Common myeloid progenitor, CD34-positive (primary cell): ENCODE measurements around the gene CEP250. TPM values are rescaled to one million over a fixed set of nuclear protein-coding genes. Genes with fewer than 3 reads are reported as not detected.
A peak's percentile ranks its signal among the peaks of the same experiment; 100 is the strongest.

Experiments
- CTCF ChIA-PET: fragments of 350-600 bp; sonication (Branson Sonifier 250); formaldehyde crosslinking; loops from one replicate; lab custom pipeline; 2021; ENCODE audit warnings: antibody characterized with exemption; lab: Charles Lee
- POLR2A ChIA-PET: fragments of 350-600 bp; sonication (Branson Sonifier 250); formaldehyde crosslinking; loops from one replicate; lab custom pipeline; 2021; ENCODE audit warnings: antibody characterized with exemption; lab: Charles Lee
- DNase-seq, 3 donors: peaks; one replicate each; pipeline versions ENCODE4 v3.0.0 to v3.0.0-alpha.2; 2013
- H3K27ac ChIP-seq, 2 experiments: 1 replicate in 1 of 2; 2 replicates in 1 of 2; pipeline ENCODE4 v1.7.0; 2013; ENCODE audit warnings: inconsistent platforms in 2 of 2, low read length in 2 of 2, mild to moderate bottlenecking in 2 of 2, low read depth in 1 of 2, moderate library complexity in 1 of 2; ENCODE audit not compliant: severe bottlenecking in 2 of 2, insufficient read depth in 1 of 2, poor library complexity in 1 of 2
- H3K27me3 ChIP-seq, 5 experiments: replicated peaks in 2 of 5; 1 replicate in 3 of 5; 2 replicates in 2 of 5; pipeline versions ENCODE4 v1.6.1 to v1.7.0; 2013; ENCODE audit warnings: low read length in 4 of 5, mild to moderate bottlenecking in 2 of 5, moderate library complexity in 2 of 5, inconsistent platforms in 1 of 5; ENCODE audit not compliant: insufficient read depth in 5 of 5, control insufficient read depth in 4 of 5
- H3K36me3 ChIP-seq, 4 experiments: 1 replicate in 2 of 4; 2 replicates in 2 of 4; pipeline versions ENCODE4 v1.6.1 to v1.7.0; 2013; ENCODE audit warnings: low read length in 3 of 4, control low read depth in 1 of 4, mild to moderate bottlenecking in 1 of 4; ENCODE audit not compliant: control insufficient read depth in 4 of 4, insufficient read depth in 4 of 4
- H3K4me1 ChIP-seq, 4 experiments: 1 replicate in 3 of 4; 2 replicates in 1 of 4; pipeline versions ENCODE4 v1.6.1 to v1.7.1; 2013; ENCODE audit warnings: low read length in 3 of 4, mild to moderate bottlenecking in 3 of 4, control low read depth in 1 of 4, inconsistent platforms in 1 of 4, moderate library complexity in 1 of 4; ENCODE audit not compliant: control insufficient read depth in 4 of 4, insufficient read depth in 4 of 4; ENCODE audit errors: control extremely low read depth in 1 of 4
- H3K4me3 ChIP-seq, 7 experiments: 1 replicate in 4 of 7; 2 replicates in 3 of 7; pipeline versions ENCODE4 v1.5.1 to v1.7.0; 2013; ENCODE audit warnings: mild to moderate bottlenecking in 7 of 7, low read length in 6 of 7, moderate library complexity in 6 of 7, inconsistent platforms in 2 of 7, low read depth in 2 of 7, control low read depth in 1 of 7; ENCODE audit not compliant: insufficient read depth in 4 of 7, control insufficient read depth in 1 of 7; ENCODE audit errors: extremely low read depth in 1 of 7
- H3K9me3 ChIP-seq, 5 experiments: 1 replicate in 4 of 5; 2 replicates in 1 of 5; pipeline versions ENCODE4 v1.6.1 to v1.7.1; 2013; ENCODE audit warnings: low read length in 4 of 5, mild to moderate bottlenecking in 2 of 5, inconsistent platforms in 1 of 5, low read depth in 1 of 5, moderate library complexity in 1 of 5; ENCODE audit not compliant: control insufficient read depth in 4 of 5, insufficient read depth in 2 of 5; ENCODE audit errors: control extremely low read depth in 1 of 5
- WGBS: methylation state at CpG from one replicate; pipeline ENCODE4 v1.1.5; 2013; ENCODE audit not compliant: insufficient coverage; 5-methylcytosine and 5-hydroxymethylcytosine counted together
- polyA plus RNA-seq: library from polyadenylated mRNA; unstranded; fragments of 120-200 nt; gene quantifications from one replicate; pipeline ENCODE4 v1.2.1, GENCODE V29; 2013

Gene CEP250, protein sequence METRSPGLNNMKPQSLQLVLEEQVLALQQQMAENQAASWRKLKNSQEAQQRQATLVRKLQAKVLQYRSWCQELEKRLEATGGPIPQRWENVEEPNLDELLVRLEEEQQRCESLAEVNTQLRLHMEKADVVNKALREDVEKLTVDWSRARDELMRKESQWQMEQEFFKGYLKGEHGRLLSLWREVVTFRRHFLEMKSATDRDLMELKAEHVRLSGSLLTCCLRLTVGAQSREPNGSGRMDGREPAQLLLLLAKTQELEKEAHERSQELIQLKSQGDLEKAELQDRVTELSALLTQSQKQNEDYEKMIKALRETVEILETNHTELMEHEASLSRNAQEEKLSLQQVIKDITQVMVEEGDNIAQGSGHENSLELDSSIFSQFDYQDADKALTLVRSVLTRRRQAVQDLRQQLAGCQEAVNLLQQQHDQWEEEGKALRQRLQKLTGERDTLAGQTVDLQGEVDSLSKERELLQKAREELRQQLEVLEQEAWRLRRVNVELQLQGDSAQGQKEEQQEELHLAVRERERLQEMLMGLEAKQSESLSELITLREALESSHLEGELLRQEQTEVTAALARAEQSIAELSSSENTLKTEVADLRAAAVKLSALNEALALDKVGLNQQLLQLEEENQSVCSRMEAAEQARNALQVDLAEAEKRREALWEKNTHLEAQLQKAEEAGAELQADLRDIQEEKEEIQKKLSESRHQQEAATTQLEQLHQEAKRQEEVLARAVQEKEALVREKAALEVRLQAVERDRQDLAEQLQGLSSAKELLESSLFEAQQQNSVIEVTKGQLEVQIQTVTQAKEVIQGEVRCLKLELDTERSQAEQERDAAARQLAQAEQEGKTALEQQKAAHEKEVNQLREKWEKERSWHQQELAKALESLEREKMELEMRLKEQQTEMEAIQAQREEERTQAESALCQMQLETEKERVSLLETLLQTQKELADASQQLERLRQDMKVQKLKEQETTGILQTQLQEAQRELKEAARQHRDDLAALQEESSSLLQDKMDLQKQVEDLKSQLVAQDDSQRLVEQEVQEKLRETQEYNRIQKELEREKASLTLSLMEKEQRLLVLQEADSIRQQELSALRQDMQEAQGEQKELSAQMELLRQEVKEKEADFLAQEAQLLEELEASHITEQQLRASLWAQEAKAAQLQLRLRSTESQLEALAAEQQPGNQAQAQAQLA (N-terminal part only)
- 25.1 TPM for polyA plus RNA-seq

DNA sequence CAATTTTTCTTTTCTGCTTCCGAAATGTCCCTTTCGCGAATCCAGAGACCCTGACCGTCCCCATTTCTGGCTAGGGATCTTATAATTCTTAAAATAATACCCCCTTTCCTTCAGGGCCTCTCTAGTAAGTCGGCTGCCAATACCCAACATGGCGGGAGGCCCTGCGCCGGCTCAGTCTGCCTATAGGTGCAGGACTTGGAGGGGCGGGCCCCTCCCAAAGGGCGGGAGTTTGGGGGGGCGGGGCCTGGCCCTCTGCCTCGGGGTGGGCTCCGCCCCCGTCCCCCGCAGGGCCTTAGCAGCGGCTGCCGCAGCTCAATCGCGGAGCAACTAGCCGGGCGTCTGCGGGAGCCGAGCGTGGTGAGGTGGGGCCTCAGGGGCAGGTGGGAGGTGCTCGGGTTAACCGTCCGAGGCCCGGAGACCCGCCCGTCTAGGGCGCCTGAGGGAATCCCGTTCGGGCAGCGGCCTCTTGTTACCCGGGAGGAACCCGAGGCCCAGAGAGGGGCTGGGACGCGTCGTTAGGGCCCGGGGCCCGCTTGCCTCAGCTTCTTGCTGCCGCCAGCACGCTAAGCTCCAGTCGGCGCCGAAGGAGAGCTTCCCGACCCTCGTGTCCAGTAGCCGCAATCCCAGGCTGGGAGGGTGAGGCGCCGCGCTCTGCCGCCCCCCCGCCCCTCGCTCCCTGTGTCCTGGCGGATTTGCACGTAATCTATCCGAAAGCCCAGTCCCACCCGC is at the start of gene CEP250:
Gene CEP250, plus strand, starts transcription at position 718 of the 729 bp plus-strand sequence. CDS start 6,770 bp downstream, outside the sequence.
- WGBS: under 1% methylated on average over 50 of the region's 59 CpGs
- Histone ChIP-seq H3K27me3 (no peaks in the 10 kb centered on the region), H3K36me3 (peaks cover 2 to 5% (median 3%) of the 10 kb centered on the region in 4 experiments), H3K4me1 (peaks cover 0 to 20% (median 8%) of the 10 kb centered on the region in 4 experiments), H3K27ac (peak within 1 kb of the TSS; percentile 99 to 100), H3K4me3 (peak within 1 kb of the TSS; percentile 77 to 97 (median 87)), H3K9me3 (no peaks in the 10 kb centered on the region)
- POLR2A ChIA-PET: interaction anchor here (0.6 to 0.9 kb wide), 3 partner anchors 177 to 522 kb away, joined by 3 to 5 read pairs (median 4); partner anchors contain the start of gene MMP24OS
- CTCF ChIA-PET: interaction anchor here (0.6 to 1.7 kb wide), 5 partner anchors 9 to 166 kb away, joined by 3 to 10 read pairs (median 4); no protein-coding TSS in a partner anchor
- peak; percentile 93 to 97 (median 96) for DNase-seq

DNA sequence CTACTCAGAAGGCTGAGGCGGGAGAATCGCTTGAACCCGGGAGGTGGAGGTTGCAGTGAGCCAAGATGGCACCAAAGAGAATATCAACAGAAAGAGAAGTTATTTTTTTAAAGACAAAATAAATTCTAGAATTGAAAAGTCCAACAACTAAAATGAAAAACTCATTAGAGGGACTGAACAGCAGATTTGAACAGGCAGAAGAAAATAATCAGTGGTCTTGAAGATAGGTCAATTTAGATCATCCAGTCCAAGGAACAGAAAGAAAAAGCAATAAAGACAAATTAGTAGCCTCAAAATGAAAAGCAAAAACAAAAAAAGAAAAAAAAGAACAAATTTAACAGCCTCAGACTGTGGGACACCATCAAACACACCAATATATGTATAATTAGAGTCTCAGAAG is 49.6 kb upstream of the CEP250 start:
- CTCF ChIA-PET: no interaction called here

DNA sequence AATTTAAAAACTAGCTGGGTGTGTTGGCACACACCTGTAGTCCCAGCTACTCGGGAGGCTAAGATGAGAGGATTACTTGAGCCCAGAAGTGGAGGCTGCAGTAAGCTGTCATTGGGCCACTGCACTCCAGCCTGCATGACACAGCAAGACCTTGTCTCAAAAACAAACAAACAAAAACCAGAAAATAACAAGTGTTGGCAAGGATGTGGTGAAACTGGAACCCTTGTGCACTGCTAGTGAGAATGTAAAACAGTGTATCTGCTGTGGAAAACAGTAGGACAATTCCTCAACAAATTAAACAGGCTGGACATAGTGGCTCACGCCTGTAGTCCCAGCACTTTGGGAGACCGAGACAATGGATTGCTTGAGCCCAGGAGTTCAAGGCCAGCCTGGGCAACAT is 47.1 kb upstream of the CEP250 start:
- Histone ChIP-seq H3K27me3 (no peaks in the 10 kb centered on the region), H3K9me3 (peaks cover 0 to 24% (median 8%) of the 10 kb centered on the region in 5 experiments), H3K27ac (no peak overlapping the region), H3K4me3 (no peak overlapping the region), H3K4me1 (peaks cover 9 to 13% (median 12%) of the 10 kb centered on the region in 4 experiments), H3K36me3 (peaks cover 14 to 37% (median 24%) of the 10 kb centered on the region in 4 experiments)
- CTCF ChIA-PET: interaction anchor here (0.8 kb wide), 1 partner anchor 31 kb away, joined by 3 read pairs; no protein-coding TSS in a partner anchor
- POLR2A ChIA-PET: no interaction called here
- WGBS: 100% methylated on average over 1 of the region's 3 CpGs
- DNase-seq: no peak

More for the DNA sequence above, 49.6 kb upstream of the CEP250 start:
- peaks cover 0 to 24% (median 8%) of the 10 kb centered on the region in 5 experiments for H3K9me3 ChIP-seq
- peaks cover under 1 to 5% (median 2%) of the 10 kb centered on the region in 4 experiments for H3K4me1 ChIP-seq
- peaks cover 14 to 38% (median 24%) of the 10 kb centered on the region in 4 experiments for H3K36me3 ChIP-seq
- no peak overlapping the region for H3K27ac ChIP-seq
- no CpG with 5 or more reads among the region's 3 CpGs for WGBS
- H3K4me3 ChIP-seq: no peak overlapping the region
- no peaks in the 10 kb centered on the region for H3K27me3 ChIP-seq
- POLR2A ChIA-PET: no interaction called here
- no peak for DNase-seq

DNA sequence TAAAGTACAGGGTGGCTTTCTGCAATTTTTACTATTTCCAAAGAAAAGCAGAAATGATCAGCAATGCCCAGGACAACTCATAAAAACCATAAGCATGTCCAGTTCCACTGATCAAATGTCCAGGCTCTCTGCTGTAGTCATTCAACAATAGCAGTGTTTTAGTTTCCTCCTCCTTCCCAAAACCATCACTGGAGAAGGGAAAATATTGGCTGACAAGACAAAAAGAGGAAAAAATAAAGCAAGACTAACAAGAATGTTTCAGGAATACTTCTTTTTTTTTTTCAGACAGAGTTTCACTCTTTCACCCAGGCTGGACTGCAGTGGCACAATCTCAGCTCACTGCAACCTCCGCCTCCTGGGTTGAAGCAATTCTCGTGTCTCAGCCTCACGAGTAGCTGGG is 45.9 kb upstream of the CEP250 start:
- ChIA-PET POLR2A (no interaction called here), CTCF (no interaction called here)
- H3K27ac ChIP-seq: no peak overlapping the region
- peaks cover 0 to 24% (median 8%) of the 10 kb centered on the region in 5 experiments for H3K9me3 ChIP-seq
- peaks cover 14 to 35% (median 24%) of the 10 kb centered on the region in 4 experiments for H3K36me3 ChIP-seq
- no peak overlapping the region for H3K4me3 ChIP-seq
- H3K27me3 ChIP-seq: no peaks in the 10 kb centered on the region
- DNase-seq: no peak
- peaks cover 9 to 12% (median 12%) of the 10 kb centered on the region in 4 experiments for H3K4me1 ChIP-seq
- WGBS: 78% methylated on average over 2 of the region's 3 CpGs

DNA sequence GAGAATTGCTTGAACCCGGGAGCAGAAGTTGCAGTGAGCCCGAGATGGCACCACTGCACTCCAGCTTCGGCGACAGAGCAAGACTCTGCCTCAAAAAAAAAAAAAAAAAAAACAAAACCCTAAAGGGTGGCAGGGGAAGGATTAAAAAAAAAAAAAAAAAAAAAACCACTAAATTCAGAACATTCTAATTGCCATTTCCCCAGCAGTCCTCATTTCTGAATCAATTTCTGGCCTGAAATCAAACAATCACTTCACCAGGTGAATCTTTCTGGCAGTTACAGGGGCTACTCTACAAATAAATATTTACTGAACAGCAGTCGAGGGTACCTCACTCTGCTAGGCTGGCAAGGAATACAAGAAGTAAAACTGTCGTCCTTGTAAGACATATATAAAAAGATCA is 44.8 kb upstream of the CEP250 start:
- H3K4me1 ChIP-seq: peaks cover 9 to 12% (median 11%) of the 10 kb centered on the region in 4 experiments
- H3K27me3 ChIP-seq: peaks cover 0 to 2% (median 0%) of the 10 kb centered on the region in 5 experiments
- POLR2A ChIA-PET: no interaction called here
- H3K4me3 ChIP-seq: peak overlapping the region in 4 of 7 experiments; percentile 84 to 99 (median 95)
- CTCF ChIA-PET: interaction anchor here (0.7 kb wide), 1 partner anchor 144 kb away, joined by 3 read pairs; no protein-coding TSS in a partner anchor
- DNase-seq: no peak
- WGBS: 100% methylated on average over 1 of the region's 6 CpGs
- H3K27ac ChIP-seq: no peak overlapping the region
- peaks cover 14 to 31% (median 22%) of the 10 kb centered on the region in 4 experiments for H3K36me3 ChIP-seq
- H3K9me3 ChIP-seq: peaks cover 0 to 17% (median 3%) of the 10 kb centered on the region in 5 experiments

DNA sequence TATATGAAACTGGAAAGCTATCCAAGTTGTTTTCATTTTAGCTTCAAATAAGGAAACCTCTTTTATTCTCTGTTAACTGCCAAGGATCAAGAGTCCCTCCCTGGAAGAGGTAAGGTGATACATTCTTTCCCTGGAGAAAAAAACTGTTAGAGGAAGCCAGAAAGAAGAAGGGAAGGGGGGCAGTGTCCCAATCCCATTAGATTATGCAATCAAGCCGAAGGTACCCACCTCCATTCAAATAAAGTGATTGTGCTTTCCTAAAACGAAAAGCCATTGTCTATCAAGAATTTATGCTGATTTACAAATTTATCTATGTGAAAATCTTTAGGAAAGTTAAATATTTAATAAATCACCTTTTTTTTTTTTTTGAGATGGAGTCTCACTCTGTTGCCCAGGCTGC is 34.1 kb upstream of the CEP250 start:
- Histone ChIP-seq H3K9me3 (no peaks in the 10 kb centered on the region), H3K4me1 (no peaks in the 10 kb centered on the region), H3K27me3 (peaks cover 0 to 4% (median 0%) of the 10 kb centered on the region in 5 experiments), H3K36me3 (no peaks in the 10 kb centered on the region), H3K4me3 (no peak overlapping the region), H3K27ac (no peak overlapping the region)
- DNase-seq: no peak
- CTCF ChIA-PET: no interaction called here
- POLR2A ChIA-PET: no interaction called here
- no CpG with 5 or more reads among the region's 2 CpGs for WGBS
